HL-60/S4 (cell line): ENCODE results near the gene CREB3L1.
"Not testable (repeated sequence)": the region's sequence is repeated elsewhere in the genome, so short reads cannot be mapped to it uniquely, and the experiment has no call there.

Source experiments
- in situ Hi-C: fragments of 300-500 bp; cut with MboI; formaldehyde crosslinking; loops from 2 replicates; pipeline ENCODE4 v1.14.3; 2022; ENCODE audit warnings: low sequenced_read_pairs

The CREB3L1 gene

DNA sequence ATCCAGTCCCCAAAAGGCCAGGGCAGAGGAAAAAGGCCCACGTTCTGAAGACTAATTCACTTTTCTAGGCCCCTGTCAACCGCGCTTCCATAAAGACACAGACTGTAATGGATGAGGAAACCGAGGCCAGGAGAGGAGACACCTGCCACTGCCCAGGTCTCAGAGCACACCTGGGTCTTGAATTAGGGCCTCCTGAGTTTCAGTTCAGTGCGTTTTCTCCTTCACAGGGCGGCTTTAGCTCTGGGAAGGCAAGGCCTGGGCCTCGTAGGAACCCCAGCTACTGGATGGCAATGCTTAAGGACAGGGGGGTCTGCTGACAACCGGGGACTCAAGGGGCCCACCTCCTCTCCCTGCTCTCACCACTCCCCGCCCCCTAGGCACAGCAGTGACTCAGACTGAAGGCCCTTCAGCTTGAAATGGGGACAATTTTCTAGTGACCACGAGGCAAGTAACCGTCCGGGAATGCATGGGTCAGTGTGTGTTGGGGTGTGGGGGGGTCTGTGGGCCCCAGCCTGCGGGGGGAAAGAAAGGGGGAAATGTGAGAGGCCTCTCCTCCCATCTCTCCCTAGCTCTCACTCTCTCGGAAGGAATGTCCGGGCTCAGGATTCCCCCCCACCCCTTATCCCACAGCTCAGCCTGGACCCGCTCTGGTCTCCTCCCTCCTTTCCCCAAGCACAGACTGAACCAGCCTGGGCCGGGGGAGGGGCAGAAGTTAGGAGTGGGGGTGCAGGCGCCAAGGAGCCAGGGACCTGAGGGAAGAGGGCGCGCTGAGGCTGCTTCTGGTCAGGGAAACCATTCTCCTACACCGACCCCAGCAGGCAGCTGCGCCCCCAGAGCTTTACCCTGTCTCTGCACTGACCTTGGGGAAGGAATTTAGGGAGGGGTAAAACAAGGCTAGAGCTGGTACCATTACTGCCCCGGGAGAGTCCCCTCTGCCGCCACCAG, 17.2 kb downstream of the CREB3L1 start:
- in situ Hi-C loops = no loop called here

DNA sequence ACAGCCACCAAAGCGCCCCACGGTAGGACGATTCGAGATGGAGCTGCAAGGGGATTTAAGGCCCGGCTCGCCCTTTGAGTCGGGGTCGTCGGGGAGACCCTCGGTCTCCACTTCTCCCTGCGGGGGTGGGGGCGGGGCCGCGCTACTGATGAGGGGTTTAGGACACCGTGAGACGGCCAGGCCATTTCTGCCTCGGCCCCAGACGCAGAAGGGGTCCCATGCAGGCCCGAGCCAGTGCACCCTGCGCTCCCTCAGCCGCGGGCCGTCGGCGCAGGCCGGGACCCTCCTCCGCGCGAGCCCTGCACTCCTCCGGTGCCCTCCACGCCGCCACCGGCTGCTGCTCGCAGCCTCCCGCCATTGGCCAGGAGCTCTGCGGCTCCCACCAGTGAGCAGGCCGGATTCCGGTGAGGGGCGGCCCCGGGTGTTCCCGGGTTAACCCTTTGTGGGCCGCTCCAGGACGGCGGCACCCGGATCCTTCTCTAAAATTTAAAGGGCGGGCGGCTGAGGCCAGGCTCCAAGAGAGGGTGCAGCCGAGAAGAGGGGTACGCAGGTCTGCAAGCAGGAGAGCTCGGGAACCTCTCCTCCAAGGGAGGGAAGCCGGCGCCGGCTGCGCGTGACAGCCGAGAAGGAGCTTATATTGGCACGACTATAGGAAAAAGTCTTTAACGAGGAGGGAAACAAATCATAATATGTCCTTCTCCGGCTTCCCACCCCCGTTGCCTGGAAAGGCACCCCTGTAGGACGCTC, 18.0 kb downstream of the CREB3L1 start:
- in situ Hi-C loops = no loop called here

DNA sequence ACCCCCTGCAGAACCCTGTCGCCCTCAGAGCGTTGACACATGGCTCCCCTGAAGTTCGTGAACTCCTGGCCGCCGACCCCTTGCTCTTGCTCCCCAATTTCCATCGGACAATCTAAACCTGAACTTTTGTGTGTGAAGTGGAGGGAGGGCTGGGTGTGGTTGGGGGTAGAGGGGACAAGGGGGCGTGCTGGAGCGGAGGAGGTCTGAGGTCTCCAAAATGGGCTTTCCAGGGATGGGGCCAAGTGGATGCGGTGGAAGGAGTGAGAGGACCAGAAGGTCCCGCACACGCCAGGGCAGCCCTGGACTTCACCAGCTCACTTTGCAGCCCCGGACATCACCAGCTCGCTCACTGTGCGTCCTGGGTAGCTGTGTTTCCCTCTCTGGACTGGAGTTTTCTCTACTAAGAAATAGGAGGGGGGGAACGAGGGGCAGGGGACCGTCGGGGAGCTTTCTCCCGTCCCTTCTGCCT, 18.6 kb downstream of the CREB3L1 start:
- in situ Hi-C loops = no loop called here

DNA sequence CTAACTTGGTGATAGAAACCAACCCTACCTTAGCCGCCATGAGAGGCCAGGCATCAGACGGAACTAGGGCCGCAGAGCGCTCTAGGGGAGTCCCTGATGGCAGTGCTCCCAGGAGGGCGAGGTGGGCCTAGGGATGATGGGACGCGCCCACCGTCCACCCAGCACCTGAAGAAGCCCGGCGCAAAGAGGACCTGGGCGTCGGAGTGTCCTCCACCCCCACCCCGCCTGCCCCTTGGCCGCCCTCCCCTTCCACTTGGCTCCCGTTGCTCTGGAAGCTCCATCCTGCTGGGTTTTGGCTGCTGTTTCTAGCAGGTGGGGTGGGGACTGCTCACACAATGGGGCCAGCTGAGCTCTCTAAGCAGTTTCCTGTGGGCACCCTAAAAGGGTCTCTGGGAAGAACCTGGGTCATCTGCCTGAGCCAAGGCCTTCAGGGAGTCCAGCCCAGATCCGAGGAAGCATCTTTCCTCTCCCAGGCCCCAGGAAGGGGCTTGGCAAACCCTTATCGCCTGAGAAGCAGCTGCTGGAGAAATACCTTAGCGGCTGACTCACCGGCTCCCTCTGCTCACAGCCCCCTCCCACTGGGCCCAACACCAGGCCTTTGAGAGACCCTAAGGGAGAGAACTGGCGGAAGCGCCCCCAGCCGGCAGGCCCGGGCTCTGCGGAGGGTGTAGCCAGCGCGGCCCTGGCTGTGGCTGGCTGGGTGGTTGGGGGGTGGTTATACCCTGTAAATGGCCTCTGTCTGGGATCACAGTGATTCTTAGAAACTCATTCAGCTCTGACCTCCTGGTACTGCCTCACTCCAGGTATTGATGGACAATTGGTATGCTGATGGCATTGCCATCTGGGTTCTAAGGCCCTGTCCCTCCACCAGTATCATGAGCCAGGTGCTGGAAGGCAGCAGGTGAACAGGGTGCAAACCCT, 19.3 kb downstream of the CREB3L1 start:
- in situ Hi-C loops = no loop called here

DNA sequence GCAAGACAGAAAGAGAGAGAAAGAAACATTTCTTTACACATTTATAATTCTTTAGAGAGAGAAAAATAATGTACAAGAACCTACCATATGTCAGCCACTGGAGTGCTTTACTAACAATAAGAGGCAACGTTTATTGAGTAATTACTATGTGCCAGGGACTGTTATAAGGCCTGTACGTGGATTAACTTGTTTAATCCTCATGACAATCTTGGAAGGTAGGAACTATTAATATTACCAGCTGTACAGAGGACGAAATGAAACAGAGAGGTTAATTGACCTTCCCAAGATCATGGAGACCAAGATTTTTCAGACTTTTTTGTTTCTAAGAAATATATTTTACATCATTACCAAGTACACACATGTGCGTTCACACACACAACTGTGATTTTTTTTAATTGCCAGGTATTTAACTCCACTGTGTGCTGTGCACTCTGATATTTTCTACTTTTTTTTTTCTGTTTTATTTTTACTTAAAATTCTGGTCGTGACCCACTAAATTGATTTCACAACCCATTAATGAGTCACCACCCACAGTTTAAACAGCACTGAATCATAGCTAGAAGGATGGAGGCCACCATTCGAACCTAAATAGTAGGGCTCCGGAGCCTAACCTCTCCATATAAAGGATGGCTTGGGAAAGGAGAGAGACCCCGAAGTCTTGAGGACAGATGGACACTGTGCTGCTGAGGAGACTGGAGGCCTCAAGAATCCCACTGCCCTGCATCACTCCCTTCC, 21.4 kb downstream of the CREB3L1 start:
- in situ Hi-C loops = no loop called here

DNA sequence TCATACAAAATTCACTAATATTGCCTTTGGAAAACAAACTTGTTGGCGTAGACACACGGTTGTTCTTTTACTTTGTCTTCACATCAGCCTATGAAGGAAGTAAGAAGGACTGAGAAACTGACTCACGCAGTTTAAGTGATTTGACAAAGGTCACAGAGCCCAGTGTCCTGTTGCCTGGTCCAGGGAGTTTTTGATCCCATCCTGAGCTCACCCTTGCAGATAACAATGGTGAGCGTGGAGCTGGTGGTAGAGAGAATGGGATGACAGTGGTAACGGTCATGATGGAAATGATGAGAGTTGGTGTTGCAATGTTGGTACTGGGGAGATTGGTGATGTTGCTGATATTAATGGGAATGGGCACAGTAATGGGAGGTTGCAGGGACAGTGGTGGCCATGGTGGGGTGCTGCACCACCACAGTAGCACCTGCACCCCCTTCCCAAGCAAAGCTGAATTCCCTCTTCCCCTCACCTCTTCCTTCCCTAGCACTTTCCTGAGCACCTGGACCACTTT, 22.0 kb downstream of the CREB3L1 start:
- in situ Hi-C loops = no loop called here

DNA sequence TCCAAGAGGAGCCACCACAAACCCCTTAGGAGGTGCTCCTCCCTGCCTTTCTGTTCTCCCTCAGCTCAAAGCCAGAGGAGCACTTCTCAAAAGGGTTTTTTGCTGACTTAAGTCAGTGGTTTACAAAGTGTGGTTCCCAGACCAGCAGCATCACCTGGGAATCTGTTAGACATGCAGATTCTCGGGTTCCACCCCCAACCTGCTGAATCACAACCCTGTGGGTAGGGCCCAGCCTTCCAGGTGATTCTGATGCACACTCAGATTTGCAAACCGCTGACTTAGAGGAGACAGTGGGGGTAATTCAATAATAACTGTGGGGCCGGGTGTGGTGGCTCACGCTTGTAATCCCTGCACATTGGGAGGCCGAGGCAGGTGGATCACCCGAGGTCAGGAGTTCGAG, 22.8 kb downstream of the CREB3L1 start:
- in situ Hi-C loops = no loop called here

DNA sequence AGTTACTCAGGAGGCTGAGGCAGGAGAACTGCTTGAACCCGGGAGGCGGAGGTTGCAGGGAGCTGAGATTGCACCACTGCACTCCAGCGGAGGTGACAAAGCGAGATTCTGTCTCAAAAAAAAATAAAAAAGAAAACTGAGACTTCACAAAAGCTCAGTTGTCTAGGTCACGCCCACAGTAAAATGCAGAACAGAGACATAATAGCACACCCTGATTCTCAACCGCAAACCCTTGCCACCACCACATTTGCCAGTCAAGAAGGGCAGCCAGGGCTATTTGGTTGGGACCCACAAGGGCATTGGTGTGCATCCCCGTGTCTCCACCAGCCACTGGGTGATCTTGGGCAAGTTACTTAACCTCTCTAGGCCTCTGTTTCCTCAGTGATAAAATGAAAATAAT, 25.4 kb downstream of the CREB3L1 start:
- in situ Hi-C loops = no loop called here

DNA sequence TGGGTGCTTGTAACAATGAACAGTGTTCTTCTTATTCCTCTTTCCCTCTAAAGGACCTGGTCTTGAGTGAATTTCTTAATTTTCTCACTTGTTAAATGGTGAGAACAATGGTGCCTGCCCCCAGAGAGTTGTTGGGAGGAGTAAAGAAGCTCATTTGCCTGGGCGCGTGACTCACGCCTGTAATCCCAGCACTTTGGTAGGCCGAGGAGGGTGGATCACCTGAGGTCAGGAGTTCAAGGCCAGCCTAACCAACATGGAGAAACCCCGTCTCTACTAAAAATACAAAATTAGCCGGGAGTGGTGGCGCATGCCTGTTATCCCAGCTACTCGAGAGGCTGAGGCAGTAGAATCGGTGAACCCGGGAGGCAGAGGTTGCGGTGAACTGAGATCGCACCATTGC, 26.6 kb downstream of the CREB3L1 start:
- in situ Hi-C loops = not testable (repeated sequence)

DNA sequence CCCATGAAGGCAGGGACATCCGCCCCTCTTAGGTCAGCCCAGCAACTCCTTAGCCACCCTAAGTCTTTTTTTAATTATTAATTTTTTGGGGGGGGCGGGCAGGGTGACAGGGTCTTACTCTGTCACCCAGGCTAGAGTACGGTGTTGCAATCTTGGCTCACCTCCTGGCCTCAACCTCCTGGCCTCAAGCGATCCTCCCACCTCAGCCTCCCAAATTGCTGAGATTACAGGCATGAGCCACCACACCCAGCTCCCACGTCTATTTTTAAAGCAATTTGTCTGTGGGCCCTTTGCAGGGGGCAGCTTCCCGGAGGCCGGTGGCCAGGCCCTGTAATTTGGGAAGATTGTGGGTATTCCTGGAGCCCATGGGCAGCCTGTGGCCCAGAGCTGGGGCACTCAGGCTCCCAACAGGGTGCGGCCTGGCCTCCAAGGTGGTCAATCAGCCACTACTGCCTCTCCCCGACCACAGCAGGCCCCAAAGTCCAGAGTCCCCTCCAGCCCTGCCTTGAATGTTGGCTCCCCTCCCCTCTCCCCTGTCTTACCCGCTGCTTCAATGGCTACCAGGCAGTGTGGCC, 27.2 kb downstream of the CREB3L1 start:
- in situ Hi-C loops = no loop called here

DNA sequence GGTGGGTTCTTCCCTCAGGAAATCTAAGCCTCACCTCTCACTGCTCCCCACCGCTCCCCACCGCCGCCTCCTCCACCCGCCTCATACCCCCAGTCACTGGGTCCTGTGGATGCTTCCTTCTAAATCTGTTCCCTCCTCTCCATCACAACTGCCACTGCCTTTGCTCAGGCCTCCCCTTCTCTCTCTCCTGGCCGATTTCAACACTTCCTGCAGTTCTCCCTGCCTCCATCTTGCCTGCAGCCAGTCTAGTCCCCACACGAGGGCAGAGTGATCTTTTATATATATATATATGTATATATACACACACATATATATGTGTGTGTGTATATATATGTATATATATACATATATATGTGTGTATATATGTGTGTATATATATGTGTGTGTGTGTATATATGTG, 27.8 kb downstream of the CREB3L1 start:
- in situ Hi-C loops = no loop called here

DNA sequence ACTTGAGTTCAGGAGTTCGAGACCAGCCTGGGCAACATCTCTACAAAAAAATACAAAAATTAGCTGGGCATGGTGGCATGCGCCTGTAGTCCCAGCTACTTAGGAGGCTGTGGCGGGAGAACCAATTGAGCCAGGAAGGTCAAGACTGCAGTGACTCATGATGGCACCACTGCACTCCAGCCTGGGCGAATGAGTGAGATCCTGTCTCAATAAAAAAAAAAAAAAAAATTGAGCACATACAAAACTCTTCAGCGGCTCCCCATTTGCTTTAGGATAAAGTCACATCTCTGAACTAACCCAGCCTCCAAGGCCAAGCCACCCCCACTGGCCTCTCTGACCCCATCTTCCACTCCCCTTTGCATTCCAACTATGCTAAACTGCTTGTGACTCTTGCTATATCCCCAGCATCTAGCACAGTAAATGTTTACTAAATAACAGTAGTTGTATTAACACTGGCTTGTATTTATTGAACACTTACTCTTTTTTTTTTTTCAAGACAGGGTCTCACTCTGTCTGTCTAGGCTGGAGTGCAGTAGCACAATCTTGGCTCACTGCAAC, 28.9 kb downstream of the CREB3L1 start:
- in situ Hi-C loops = no loop called here

DNA sequence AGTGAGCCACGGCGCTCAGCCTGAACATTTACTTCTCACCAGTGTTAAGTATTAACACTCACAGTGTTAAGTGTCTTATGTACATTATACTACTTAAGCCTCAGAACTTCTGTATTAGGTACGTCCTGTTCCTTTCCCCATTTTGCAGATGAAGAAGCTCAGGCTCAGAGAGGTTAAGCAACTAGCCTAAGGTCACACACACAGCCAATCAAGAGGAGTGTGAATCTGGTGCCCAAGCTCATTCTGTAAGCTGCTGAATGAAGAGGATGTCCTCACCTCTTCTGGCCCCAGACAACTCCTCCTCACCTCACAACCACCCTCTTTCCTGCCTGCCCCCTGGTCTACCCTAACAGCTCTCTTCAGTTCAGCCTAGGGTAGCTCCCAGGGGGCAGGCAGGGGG, 29.9 kb downstream of the CREB3L1 start:
- in situ Hi-C loops = no loop called here

DNA sequence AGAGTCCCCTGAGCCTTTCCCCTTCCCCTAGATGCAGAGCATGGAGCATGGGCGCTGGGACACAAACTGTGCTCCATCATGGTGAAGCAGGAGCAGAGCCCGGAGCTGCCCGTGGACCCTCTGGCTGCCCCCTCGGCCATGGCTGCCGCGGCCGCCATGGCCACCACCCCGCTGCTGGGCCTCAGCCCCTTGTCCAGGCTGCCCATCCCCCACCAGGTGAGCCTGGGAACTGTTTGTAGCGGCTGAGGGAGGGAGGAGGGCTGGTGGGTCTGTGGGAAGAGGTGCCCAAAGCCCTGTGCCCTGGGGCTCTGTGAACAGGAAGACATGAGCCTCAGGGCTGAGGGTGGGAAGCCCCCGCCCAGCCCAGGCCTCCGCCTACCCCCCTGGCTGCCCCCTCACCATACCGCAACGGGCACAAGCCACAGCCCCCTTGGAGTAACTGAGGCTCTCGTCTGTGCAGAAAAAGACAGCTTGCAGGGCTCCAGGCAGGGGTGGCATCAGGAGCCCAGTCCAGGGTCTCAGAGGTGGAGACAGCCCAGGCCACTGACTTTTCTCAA, 30.4 kb downstream of the CREB3L1 start:
- in situ Hi-C loops = no loop called here

DNA sequence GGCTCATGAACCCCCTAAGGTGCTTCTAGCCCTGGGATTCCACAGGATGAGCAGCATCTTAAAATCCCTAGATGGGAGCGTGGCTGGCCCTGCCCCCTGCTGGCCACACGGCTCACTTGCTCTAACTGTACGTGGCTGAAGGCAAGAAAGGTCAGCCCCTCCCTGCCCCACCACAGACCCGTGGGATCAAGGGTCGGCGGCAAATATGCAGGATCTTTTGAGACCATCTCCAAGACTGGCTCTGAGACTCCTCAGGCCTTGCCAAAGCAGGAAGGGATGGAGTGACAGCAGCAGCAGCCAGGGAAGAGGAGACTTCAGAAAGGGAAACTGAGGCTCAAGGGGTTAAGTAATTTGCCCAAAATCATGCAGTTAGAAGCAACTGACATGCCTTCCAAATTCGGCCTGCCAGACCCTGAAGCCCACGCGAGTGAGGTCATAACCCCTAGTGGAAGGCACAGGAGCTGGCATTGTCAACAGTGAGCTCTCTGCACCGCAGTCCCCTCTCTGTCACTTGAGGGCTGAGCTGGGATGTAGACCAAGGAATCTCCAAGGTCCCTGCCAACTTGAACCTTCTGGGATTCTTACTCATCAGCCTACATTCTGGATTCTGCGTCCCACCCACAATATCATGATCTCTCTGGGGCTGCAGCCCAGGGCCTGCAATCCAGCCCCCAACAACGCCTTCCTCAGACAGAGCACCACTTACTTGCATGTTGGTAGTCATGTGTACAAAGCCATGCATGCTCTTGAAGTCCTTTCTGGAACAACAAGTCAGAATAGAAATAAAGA, 31.4 kb downstream of the CREB3L1 start:
- in situ Hi-C loops = no loop called here

DNA sequence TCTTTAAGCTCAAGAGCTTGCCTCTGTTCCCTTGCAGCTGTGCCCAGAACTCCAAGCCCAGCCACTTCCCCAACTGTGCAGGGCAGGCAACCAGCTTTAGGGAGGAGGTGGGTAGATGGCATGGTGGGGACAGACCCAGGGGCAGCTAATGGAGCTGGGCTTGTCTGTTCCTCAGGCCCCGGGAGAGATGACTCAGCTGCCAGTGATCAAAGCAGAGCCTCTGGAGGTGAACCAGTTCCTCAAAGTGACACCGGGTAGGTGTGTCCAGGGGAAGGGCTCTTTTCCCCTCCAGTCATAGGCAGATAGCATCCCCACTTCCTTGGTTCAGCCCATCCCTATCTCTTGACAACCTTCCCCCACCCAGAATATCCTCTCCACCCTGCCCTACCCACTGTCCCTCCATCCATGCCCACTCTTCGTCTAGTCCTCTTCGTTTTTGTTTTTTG, 32.4 kb downstream of the CREB3L1 start:
- in situ Hi-C loops = no loop called here

DNA sequence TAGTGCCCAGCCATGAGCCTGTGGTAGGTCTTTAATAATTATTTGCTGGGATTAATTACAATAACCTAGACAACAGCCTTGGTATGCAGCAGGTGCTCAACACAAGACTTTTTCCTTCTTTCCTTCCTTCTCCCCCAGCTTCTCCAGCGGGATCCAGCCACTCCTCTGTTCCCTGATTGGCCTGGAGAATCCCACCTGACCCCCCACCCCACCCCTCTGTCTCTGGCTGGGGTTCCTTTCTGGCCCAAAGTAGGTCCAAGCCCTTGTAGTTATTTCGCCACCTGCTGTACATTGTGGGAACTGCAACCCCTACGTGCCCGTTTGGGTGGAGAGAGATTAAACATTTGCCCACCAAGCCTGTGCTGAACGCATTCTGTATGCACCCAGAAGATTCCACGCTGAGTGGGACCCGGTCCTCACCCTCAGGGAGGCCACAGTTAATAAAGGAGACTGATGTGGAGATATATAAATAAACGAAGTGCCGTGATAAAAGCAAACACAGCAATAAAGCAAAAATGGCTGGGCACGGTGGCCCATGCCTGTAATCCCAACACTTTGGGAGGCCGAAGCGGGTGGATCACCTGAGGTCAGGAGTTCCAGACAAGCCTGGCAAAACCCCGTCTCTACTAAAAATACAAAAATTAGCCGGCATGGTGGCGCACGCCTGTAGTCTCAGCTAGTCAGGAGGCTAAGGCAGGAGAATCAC, 37.7 kb downstream of the CREB3L1 start:
- in situ Hi-C loops = no loop called here
